ENCODE measurements around the gene NOS3.

The NOS3 gene

GRCh38 chr7:150992833-150993302 is 2.1 kb downstream of the NOS3 start:
- DNase-seq (ENCODE audit: extremely low read depth, insufficient read length), result no peak
- TF ChIP-seq, protein P1, sequence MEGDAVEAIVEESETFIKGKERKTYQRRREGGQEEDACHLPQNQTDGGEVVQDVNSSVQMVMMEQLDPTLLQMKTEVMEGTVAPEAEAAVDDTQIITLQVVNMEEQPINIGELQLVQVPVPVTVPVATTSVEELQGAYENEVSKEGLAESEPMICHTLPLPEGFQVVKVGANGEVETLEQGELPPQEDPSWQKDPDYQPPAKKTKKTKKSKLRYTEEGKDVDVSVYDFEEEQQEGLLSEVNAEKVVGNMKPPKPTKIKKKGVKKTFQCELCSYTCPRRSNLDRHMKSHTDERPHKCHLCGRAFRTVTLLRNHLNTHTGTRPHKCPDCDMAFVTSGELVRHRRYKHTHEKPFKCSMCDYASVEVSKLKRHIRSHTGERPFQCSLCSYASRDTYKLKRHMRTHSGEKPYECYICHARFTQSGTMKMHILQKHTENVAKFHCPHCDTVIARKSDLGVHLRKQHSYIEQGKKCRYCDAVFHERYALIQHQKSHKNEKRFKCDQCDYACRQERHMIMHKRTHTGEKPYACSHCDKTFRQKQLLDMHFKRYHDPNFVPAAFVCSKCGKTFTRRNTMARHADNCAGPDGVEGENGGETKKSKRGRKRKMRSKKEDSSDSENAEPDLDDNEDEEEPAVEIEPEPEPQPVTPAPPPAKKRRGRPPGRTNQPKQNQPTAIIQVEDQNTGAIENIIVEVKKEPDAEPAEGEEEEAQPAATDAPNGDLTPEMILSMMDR (IDR thresholded peaks at IDR 0.05; ENCODE audit: insufficient read depth, low read length, poor library complexity, severe bottlenecking), result no peak

GRCh38 chr7:150993511-150993910 is 2.7 kb downstream of the NOS3 start:
- TF ChIP-seq, protein P1 (IDR thresholded peaks at IDR 0.05; ENCODE audit: insufficient read depth, low read length, poor library complexity, severe bottlenecking), result no peak
- H3K4me3 ChIP-seq (replicated peaks; ENCODE audit: low read depth, low read length), result no peak overlapping the region
- no peaks in the 10 kb centered on the region for H3K36me3 ChIP-seq (ENCODE audit: control insufficient read depth, insufficient read depth, low read length)
- H3K27me3 ChIP-seq (replicated peaks; ENCODE audit: control insufficient read depth, insufficient read depth, low read length), result no peaks in the 10 kb centered on the region; the same call in 1 of the 2 replicates
- DNase-seq (ENCODE audit: extremely low read depth, insufficient read length), result no peak

More at GRCh38 chr7:150992833-150993302, 2.1 kb downstream of the NOS3 start:
- Histone ChIP-seq H3K27me3 (replicated peaks; ENCODE audit: control insufficient read depth, insufficient read depth, low read length) (no peaks in the 10 kb centered on the region; the same call in none of the 2 replicates), H3K4me3 (replicated peaks; ENCODE audit: low read depth, low read length) (no peak overlapping the region), H3K36me3 (ENCODE audit: control insufficient read depth, insufficient read depth, low read length) (no peaks in the 10 kb centered on the region)

GRCh38 chr7:150994141-150994837 is 3.5 kb downstream of the NOS3 start:
- Histone ChIP-seq H3K27me3 (replicated peaks; ENCODE audit: control insufficient read depth, insufficient read depth, low read length) (no peaks in the 10 kb centered on the region; the same call in 1 of the 2 replicates), H3K36me3 (ENCODE audit: control insufficient read depth, insufficient read depth, low read length) (no peaks in the 10 kb centered on the region), H3K4me3 (replicated peaks; ENCODE audit: low read depth, low read length) (no peak overlapping the region)
- DNase-seq (ENCODE audit: extremely low read depth, insufficient read length), result no peak
- TF ChIP-seq, protein P1 (IDR thresholded peaks at IDR 0.05; ENCODE audit: insufficient read depth, low read length, poor library complexity, severe bottlenecking), result no peak

DNA sequence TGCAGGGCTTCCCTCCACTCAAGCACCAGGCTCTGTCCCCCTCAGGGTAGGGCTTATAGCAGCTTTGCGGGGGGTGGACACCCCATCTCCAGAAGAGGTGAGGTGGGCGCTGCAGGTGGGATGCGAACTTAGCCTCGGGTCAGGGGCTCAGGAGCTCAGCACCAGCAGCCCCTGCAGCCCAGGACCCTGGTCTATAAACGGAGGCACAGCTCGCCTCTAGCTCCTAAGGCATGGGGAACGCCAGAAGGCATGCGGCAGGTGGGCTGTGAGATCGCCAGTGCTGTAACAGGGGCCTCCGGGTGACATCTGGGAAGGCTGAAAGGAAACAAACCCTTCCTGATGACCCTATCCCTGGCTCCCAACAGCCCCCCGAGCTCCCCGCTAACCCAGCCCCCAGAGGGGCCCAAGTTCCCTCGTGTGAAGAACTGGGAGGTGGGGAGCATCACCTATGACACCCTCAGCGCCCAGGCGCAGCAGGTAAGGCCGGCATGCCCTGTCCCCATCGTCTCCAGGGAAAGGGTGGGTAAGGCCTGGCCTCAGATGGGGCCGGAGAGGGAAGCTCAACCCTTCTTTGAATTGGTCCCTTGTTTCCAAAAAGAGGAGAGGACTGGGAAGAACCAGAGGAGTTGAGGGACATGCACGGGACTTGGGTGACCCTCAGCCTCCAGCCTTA is 4.2 kb downstream of the NOS3 start:
- Histone ChIP-seq H3K27me3 (replicated peaks; ENCODE audit: control insufficient read depth, insufficient read depth, low read length) (no peaks in the 10 kb centered on the region; the same call in 1 of the 2 replicates), H3K4me3 (replicated peaks; ENCODE audit: low read depth, low read length) (no peak overlapping the region), H3K36me3 (ENCODE audit: control insufficient read depth, insufficient read depth, low read length) (no peaks in the 10 kb centered on the region)
- TF ChIP-seq, protein P1 (IDR thresholded peaks at IDR 0.05; ENCODE audit: insufficient read depth, low read length, poor library complexity, severe bottlenecking), result no peak
- DNase-seq (ENCODE audit: extremely low read depth, insufficient read length), result no peak

DNA sequence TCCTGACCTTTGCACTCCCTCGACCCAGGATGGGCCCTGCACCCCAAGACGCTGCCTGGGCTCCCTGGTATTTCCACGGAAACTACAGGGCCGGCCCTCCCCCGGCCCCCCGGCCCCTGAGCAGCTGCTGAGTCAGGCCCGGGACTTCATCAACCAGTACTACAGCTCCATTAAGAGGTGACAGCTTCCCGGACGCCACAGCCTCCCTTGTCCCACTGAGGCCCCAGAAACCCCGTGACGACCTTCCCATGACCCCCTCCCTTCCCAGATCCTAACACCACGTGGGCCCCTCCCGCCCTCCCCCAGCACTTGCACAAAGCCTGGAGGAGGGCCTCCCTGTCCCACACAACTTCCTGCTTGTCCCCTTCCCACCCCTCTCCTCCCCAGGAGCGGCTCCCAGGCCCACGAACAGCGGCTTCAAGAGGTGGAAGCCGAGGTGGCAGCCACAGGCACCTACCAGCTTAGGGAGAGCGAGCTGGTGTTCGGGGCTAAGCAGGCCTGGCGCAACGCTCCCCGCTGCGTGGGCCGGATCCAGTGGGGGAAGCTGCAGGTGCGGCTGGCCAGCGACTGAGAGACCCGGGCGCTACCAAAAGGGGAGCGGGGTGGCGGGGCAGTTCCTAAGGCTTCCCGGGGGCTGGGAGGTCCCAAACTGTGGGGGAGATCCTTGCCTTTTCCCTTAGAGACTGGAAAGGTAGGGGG is 5.7 kb downstream of the NOS3 start:
- no peak for DNase-seq (ENCODE audit: extremely low read depth, insufficient read length)
- no peaks in the 10 kb centered on the region; the same call in 1 of the 2 replicates for H3K27me3 ChIP-seq (replicated peaks; ENCODE audit: control insufficient read depth, insufficient read depth, low read length)
- TF ChIP-seq, protein P1 (IDR thresholded peaks at IDR 0.05; ENCODE audit: insufficient read depth, low read length, poor library complexity, severe bottlenecking), result no peak
- no peak overlapping the region for H3K4me3 ChIP-seq (replicated peaks; ENCODE audit: low read depth, low read length)
- no peaks in the 10 kb centered on the region for H3K36me3 ChIP-seq (ENCODE audit: control insufficient read depth, insufficient read depth, low read length)

Measured in GM06990 (cell line).